ENCODE measurements around the gene MYORG. TPM values are rescaled to one million over a fixed set of nuclear protein-coding genes. Genes with fewer than 3 reads are reported as not detected.

The MYORG gene
- total RNA-seq (1 to 10 TPM in 5 of 7 donors, under 1 TPM in 2; 0.60 to 2.3 (median 1.2) TPM), polyA plus RNA-seq (1 to 10 TPM in 1 of 2 donors, under 1 TPM in 1; 0.77 to 7.8 TPM)
- long read RNA-seq, donor 1, partial matches to known transcripts = 0 of 3 reads
- long read RNA-seq, donor 1, other reads (novel, unspliced or antisense) = 3 of 3 reads
- long read RNA-seq, donor 2, full-length matches to known transcripts = 1 of 1 reads
- long read RNA-seq, donor 2, partial matches to known transcripts = 0 of 1 reads
- long read RNA-seq, donor 2, other reads (novel, unspliced or antisense) = 0 of 1 reads
- long read RNA-seq, donor 3, full-length matches to known transcripts = 1 of 2 reads
- long read RNA-seq, donor 3, partial matches to known transcripts = 0 of 2 reads
- long read RNA-seq, donor 3, other reads (novel, unspliced or antisense) = 1 of 2 reads

GRCh38 chr9:34376596-34377403 is at the start of gene MYORG:
Gene MYORG (minus strand): TSS chr9:34376898. CDS start chr9:34372943, 3,955 bp downstream.
- intact Hi-C loops (cut with DNase I) = loop anchor here in 1 of 4 donors (5.0 kb wide), 1 partner anchor 44 kb away; no protein-coding TSS in a partner anchor
- TF ChIP-seq EP300 (IDR thresholded peaks at IDR 0.05) (no peak), POLR2A (IDR thresholded peaks at IDR 0.05) (peak; percentile 25), CTCF (IDR thresholded peaks at IDR 0.05) (no peak)
- H3K4me1 ChIP-seq (ENCODE audit: insufficient read depth) = peaks cover 14% of the 10 kb centered on the region
- no peak within 1 kb of the TSS for H3K27ac ChIP-seq
- WGBS, 3 donors = 0 to 2% (median 1%) methylated on average over 37 to 54 of the region's 54 CpGs
- no peaks in the 10 kb centered on the region for H3K27me3 ChIP-seq
- DNase-seq = peak; percentile 57 to 83 (median 78)
- H3K4me3 ChIP-seq = peak within 1 kb of the TSS; percentile 73
- H3K36me3 ChIP-seq = no peaks in the 10 kb centered on the region
- H3K9me3 ChIP-seq = peaks cover 0 to 6% of the 10 kb centered on the region in 2 donors

GRCh38 chr9:34419716-34420504 is 43.2 kb upstream of the MYORG start:
- Histone ChIP-seq H3K27ac (no peak overlapping the region), H3K4me3 (no peak overlapping the region), H3K9me3 (no peaks in the 10 kb centered on the region), H3K27me3 (no peaks in the 10 kb centered on the region), H3K4me1 (ENCODE audit: insufficient read depth) (no peaks in the 10 kb centered on the region), H3K36me3 (no peaks in the 10 kb centered on the region)
- intact Hi-C loops (cut with DNase I) = loop anchor here in 1 of 4 donors (5.0 kb wide), 1 partner anchor 67 kb away; no protein-coding TSS in a partner anchor
- 86 to 87% (median 87%) methylated on average over 4 of the region's 4 CpGs for WGBS, 3 donors
- no peak for DNase-seq
- no peak for TF ChIP-seq EP300 (IDR thresholded peaks at IDR 0.05)
- TF ChIP-seq CTCF (IDR thresholded peaks at IDR 0.05) = no peak
- TF ChIP-seq POLR2A (IDR thresholded peaks at IDR 0.05) = no peak

- no peak for TF ChIP-seq EP300 (IDR thresholded peaks at IDR 0.05)
- no peak for TF ChIP-seq POLR2A (IDR thresholded peaks at IDR 0.05)
- TF ChIP-seq CTCF (IDR thresholded peaks at IDR 0.05) = no peak
- H3K27ac ChIP-seq = no peak overlapping the region
- WGBS, 3 donors = 94 to 95% (median 95%) methylated on average over 3 of the region's 3 CpGs
- H3K27me3 ChIP-seq = no peaks in the 10 kb centered on the region
- no peaks in the 10 kb centered on the region for H3K4me1 ChIP-seq (ENCODE audit: insufficient read depth)
- intact Hi-C loops (cut with DNase I) = no loop called here
- no peaks in the 10 kb centered on the region for H3K36me3 ChIP-seq
- no peak for DNase-seq
- no peaks in the 10 kb centered on the region for H3K9me3 ChIP-seq
- H3K4me3 ChIP-seq = no peak overlapping the region
Measured at GRCh38 chr9:34417734-34418133, 41.0 kb upstream of the MYORG start.
